ENCODE results near the gene ZNF98. TPM values are rescaled to one million over a fixed set of nuclear protein-coding genes. Genes with fewer than 3 reads are reported as not detected.

Gene ZNF98
- total and polyA plus RNA-seq, 2 of the 8 experiments (the other 6 are each of a cell fraction or from before 2014, with no cell fraction given) = not detected

DNA sequence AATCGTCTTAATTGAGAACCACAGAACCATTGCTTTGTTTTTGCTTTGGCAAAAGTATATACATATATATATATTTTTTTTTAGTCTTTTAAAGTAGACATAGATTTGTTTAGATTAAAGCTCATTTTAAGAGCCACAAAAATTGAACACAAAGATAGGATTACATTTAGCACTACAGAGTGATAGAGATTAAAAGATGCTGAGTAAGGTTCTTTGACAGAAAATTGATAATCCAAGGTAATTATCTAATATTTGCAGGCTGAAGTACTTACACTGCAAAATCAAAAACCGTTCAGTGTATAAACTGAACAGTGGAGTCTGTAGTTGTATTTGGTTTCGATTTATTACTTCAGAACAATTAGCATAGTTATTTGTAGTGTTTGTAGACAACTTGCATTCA, 24.5 kb upstream of the ZNF98 start (continued):
- TF ChIP-seq, protein P1, sequence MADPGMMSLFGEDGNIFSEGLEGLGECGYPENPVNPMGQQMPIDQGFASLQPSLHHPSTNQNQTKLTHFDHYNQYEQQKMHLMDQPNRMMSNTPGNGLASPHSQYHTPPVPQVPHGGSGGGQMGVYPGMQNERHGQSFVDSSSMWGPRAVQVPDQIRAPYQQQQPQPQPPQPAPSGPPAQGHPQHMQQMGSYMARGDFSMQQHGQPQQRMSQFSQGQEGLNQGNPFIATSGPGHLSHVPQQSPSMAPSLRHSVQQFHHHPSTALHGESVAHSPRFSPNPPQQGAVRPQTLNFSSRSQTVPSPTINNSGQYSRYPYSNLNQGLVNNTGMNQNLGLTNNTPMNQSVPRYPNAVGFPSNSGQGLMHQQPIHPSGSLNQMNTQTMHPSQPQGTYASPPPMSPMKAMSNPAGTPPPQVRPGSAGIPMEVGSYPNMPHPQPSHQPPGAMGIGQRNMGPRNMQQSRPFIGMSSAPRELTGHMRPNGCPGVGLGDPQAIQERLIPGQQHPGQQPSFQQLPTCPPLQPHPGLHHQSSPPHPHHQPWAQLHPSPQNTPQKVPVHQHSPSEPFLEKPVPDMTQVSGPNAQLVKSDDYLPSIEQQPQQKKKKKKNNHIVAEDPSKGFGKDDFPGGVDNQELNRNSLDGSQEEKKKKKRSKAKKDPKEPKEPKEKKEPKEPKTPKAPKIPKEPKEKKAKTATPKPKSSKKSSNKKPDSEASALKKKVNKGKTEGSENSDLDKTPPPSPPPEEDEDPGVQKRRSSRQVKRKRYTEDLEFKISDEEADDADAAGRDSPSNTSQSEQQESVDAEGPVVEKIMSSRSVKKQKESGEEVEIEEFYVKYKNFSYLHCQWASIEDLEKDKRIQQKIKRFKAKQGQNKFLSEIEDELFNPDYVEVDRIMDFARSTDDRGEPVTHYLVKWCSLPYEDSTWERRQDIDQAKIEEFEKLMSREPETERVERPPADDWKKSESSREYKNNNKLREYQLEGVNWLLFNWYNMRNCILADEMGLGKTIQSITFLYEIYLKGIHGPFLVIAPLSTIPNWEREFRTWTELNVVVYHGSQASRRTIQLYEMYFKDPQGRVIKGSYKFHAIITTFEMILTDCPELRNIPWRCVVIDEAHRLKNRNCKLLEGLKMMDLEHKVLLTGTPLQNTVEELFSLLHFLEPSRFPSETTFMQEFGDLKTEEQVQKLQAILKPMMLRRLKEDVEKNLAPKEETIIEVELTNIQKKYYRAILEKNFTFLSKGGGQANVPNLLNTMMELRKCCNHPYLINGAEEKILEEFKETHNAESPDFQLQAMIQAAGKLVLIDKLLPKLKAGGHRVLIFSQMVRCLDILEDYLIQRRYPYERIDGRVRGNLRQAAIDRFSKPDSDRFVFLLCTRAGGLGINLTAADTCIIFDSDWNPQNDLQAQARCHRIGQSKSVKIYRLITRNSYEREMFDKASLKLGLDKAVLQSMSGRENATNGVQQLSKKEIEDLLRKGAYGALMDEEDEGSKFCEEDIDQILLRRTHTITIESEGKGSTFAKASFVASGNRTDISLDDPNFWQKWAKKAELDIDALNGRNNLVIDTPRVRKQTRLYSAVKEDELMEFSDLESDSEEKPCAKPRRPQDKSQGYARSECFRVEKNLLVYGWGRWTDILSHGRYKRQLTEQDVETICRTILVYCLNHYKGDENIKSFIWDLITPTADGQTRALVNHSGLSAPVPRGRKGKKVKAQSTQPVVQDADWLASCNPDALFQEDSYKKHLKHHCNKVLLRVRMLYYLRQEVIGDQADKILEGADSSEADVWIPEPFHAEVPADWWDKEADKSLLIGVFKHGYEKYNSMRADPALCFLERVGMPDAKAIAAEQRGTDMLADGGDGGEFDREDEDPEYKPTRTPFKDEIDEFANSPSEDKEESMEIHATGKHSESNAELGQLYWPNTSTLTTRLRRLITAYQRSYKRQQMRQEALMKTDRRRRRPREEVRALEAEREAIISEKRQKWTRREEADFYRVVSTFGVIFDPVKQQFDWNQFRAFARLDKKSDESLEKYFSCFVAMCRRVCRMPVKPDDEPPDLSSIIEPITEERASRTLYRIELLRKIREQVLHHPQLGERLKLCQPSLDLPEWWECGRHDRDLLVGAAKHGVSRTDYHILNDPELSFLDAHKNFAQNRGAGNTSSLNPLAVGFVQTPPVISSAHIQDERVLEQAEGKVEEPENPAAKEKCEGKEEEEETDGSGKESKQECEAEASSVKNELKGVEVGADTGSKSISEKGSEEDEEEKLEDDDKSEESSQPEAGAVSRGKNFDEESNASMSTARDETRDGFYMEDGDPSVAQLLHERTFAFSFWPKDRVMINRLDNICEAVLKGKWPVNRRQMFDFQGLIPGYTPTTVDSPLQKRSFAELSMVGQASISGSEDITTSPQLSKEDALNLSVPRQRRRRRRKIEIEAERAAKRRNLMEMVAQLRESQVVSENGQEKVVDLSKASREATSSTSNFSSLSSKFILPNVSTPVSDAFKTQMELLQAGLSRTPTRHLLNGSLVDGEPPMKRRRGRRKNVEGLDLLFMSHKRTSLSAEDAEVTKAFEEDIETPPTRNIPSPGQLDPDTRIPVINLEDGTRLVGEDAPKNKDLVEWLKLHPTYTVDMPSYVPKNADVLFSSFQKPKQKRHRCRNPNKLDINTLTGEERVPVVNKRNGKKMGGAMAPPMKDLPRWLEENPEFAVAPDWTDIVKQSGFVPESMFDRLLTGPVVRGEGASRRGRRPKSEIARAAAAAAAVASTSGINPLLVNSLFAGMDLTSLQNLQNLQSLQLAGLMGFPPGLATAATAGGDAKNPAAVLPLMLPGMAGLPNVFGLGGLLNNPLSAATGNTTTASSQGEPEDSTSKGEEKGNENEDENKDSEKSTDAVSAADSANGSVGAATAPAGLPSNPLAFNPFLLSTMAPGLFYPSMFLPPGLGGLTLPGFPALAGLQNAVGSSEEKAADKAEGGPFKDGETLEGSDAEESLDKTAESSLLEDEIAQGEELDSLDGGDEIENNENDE (IDR thresholded peaks at IDR 0.05; ENCODE audit: insufficient replicate concordance, low read length) = no peak
- TF ChIP-seq SP4 (IDR thresholded peaks at IDR 0.05; ENCODE audit: low read length) (no peak), SRF (IDR thresholded peaks at IDR 0.05; ENCODE audit: low read depth, low read length) (no peak), KDM5A (IDR thresholded peaks at IDR 0.05; ENCODE audit: low read length) (no peak), FOSL1 (IDR thresholded peaks at IDR 0.05; ENCODE audit: insufficient read depth, low read depth, low read length) (no peak)

Data from H1 (cell line).